ENCODE data around the gene TMEM234.

DNA sequence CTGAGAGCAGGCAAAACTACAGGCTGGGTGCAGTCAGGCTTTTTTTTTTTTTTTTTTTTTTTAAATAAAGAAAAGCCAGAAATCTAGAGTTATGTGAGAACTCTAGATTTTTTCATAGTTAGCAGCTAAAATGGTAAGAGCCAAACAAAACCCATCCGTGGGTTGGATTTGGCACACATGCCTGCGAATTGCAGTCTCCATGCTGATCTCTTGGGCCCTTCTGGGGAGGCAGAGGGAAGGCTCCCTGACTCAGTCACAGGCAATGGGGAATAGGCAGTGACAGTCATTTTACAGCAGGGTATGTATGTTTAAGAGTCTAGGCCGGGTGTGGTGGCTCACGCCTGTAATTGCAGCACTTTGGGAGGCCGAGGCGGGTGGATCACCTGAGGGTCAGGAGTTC lies 40.1 kb downstream of the TMEM234 start:
- TF ChIP-seq, protein P1, sequence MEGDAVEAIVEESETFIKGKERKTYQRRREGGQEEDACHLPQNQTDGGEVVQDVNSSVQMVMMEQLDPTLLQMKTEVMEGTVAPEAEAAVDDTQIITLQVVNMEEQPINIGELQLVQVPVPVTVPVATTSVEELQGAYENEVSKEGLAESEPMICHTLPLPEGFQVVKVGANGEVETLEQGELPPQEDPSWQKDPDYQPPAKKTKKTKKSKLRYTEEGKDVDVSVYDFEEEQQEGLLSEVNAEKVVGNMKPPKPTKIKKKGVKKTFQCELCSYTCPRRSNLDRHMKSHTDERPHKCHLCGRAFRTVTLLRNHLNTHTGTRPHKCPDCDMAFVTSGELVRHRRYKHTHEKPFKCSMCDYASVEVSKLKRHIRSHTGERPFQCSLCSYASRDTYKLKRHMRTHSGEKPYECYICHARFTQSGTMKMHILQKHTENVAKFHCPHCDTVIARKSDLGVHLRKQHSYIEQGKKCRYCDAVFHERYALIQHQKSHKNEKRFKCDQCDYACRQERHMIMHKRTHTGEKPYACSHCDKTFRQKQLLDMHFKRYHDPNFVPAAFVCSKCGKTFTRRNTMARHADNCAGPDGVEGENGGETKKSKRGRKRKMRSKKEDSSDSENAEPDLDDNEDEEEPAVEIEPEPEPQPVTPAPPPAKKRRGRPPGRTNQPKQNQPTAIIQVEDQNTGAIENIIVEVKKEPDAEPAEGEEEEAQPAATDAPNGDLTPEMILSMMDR (IDR thresholded peaks at IDR 0.05) = no peak
- TF ChIP-seq ZFX (IDR thresholded peaks at IDR 0.05; ENCODE audit: borderline replicate concordance) = no peak
